HG02571 (cell line): ENCODE data around the gene CDH23.

ENCODE experiments used
- ATAC-seq: cut with Tn5 transposase; IDR thresholded peaks from one replicate; pipeline ENCODE4 v1.9.1; 2021; ENCODE audit warnings: mild to moderate bottlenecking, moderate library complexity; ENCODE audit not compliant: unreplicated experiment

Gene CDH23

DNA sequence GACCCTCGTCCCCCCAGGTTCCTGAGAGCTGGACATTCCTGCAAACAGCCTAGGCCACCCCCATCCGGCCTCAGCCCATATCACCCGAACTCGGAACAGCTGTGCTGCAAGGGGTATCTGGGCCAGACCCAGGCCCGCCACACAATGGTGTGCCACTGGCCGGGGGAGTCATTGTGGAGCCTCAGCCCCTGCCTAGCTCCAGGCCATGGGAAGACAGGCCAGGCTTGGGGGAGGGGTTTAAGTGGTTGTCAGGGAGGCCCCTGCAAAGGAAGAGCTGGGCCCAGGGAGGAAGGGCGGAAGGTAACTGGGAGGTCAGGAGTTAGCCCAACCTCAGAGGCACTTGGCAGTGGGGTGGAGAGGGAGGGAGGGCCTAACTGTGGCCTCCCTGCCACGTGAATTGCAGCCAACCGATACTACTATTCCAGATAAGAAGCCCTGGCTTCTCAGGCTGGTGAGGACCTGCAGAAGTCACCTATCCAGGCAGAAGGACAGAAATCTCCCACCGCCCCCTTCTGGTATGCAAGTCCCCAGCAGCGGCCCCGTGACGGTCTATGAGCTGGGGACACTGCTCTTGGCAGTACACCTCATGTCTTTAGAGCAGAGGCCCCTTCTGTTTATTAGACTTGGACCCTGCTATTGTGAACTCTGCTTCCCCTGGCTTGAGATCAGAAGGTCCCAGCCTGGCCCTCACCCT, 349.8 kb downstream of the CDH23 start:
- no peak for ATAC-seq

DNA sequence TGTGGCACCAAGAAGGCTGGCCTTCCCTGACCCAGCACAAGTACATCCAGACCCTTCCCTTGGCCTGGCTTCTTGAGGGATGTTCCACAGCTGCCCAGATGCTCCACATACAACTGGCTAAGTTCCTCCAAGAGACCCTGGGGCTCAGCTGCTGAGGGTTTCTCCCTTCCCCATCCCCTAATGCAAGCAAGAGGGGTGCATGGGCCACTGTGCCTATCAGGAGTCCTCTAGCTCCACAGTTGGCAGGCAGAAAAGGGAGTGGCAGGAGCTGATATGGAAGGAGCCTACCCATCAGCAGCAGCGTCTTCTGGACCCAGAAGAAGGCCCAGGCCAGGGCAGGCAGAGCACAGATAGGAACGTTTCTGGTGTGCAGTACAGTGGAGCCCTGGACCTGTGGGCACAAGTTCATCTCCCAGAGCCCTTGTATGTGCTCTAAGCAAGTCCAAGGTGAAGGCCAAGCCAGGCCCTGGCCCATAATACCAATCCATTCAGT, 350.4 kb downstream of the CDH23 start:
- no peak for ATAC-seq

DNA sequence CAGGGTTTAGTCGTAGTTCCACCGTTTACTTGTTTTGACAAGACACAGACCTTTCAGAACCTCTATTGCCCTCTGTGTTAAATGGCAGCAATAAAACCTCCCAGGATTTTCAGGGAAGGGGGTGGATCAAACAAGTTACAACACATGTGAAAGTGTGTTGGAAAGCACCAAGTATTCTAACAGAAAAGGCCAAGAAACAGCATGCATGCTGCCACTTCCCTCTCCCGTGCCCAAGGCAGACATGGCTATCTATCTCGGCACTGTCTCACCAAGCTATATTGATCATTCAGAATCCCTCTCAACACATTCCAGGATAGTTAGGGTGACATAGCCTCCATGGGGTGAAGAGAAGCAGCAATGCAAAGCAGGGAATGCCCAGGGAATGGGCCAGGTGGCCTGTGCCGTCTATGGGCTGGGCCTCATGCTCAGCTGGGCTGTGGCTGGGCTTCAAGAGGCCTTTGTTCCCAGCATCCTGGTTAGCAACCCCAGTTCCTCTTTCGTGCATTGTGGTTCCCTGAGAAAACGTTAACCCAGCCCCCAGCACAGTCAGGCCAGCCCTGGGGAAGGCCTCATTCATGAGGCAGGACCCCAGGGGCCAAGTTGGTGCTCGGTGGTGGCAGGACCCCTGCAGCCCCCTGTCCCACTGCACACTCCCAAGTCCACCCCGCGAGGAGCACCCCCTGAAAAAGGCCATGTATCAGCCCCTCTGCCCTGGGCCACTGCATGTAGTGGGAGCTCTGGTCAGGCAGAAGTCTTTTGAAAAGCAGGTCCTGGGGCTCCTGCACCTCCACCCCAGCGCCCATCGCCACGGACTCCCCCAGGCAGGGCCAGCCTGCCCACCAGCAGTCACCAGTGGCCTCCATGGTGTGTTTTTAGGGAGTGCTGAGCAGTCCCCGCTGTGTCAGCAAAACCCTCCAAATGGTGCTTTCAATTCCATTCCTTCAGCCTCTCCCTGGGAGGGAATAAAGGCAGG, 351.1 kb downstream of the CDH23 start:
- ATAC-seq, result no peak

DNA sequence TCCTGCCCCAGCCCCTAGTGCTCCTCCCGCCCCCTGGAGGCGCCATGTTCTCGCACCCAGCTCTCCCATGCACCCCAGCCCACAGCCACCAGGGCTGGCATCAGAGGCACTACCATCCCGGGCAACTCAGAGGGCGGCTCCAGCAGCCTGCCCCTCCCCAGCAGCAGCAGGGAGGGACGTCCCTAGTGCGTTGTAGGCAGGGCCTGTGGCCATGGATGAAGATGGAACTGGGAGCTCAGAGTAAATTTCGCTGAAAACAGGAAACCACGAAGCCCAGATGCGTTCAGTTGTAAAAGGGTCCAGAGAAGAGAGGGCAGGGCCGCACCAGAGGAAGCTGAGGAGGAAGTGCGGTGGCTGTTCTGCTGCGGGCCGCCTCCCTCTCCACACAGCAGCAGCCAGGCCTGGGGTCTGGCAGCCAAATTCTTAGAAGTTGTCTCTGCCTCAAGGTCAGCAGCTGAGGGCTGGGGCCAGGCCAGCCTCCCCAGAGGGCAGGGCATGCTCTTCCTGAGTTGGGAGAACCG, 352.0 kb downstream of the CDH23 start:
- ATAC-seq, result no peak

DNA sequence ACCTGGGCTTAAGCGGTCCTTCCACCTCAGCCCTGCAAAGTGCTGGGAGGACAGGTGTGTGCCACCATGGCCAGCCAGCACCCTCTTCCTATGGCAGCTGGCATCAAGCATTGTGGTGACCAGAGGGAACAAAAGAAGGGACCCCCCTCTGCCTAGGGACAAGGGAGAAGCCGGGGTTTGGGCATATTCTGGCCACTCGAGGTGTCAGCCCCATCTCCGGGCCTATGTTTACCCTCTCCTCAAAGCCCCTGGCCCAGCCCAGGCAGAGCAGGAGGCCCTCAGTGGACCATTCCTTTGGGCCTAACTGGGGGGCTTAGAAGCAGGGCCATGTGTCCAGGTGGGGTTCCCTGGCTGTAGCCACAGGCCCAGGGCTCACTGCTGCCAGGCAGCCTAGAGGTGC, 352.7 kb downstream of the CDH23 start:
- ATAC-seq, result no peak

DNA sequence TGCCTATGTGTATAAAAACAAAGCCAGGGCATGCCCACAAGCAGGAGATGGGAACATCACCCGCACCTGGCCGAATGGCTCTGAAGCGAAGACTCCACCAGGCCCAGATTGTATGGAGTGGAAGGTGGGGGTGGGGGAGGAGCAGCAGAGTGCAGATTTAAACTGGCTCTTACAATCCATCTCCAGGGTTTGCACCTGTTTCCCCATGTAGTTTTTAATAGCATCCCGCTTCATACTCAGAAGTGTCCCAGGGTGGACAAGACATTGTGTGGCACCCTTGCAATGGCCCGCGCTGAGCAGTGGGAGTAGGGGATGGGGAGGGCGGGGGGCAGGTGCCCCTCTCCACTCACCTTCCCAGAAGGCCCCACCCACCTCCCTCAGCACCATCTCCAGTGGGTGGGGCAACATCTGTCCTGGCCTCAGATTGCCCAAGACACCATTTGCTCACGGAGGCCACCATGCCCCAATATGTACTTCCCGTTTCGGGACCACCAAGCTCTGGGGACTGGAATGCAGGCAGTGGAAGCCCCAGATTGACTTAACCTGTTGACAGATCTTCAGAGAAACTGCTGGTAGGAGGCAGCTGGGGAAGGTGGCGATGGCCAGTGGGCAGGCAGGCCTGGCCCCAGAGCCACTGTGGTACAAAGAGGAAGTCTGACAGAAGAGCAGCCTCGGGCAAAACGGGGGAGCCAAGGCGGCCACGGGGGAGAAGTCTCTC, 353.6 kb downstream of the CDH23 start:
- no peak for ATAC-seq

DNA sequence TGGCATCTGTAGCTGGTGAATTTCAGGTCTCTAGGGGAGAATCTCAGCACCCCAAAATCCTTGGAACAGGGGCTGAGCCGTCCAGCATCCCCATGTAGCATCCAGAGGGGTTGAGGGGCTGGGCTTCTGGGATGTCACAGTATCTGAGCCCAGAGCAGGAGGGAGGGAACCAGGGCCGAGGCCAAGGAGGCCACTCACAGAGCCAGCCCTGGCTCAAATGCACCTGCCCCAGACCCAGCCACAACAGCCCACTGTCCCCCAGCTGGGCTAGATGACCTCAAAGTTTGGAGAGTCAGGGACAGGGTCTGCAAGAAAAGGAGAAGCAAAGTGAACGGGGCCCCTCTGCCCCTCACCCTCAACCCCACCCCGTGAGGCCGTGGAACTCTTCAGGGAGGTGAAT, 354.3 kb downstream of the CDH23 start:
- ATAC-seq, result no peak

DNA sequence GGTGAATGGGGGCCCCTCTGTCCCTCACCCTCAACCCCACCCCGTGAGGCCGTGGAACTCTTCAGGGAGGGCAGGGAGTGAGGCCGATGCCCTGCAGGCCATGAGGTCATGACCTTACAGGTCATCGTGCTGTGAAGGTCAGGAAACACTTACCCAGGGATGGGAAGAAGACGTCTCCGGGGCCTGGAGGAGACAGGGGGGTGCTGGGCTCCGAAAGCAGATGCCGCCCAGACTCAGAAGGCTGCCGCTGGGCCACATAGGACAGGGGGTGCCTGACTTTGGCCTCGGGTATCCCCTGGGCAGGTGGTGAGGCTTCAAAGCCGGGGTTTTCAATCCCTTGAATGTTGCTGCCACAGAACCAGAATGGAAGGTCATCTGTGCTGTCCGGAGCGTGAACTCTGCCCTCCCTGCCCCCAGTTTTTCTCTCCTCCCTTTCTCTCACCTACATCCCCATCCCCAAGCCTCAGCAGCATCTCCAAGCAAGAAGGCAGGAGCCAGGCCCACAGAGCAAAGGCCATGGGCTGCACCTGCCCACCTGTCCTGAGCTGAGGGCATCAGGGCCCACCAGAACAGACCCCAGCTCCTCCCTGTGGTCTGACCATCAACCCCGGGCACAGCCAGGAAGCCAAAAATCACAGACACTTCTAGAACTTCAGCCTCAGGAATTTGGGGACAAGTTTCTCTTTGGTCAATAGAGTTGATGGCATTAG, 354.9 kb downstream of the CDH23 start:
- no peak for ATAC-seq

DNA sequence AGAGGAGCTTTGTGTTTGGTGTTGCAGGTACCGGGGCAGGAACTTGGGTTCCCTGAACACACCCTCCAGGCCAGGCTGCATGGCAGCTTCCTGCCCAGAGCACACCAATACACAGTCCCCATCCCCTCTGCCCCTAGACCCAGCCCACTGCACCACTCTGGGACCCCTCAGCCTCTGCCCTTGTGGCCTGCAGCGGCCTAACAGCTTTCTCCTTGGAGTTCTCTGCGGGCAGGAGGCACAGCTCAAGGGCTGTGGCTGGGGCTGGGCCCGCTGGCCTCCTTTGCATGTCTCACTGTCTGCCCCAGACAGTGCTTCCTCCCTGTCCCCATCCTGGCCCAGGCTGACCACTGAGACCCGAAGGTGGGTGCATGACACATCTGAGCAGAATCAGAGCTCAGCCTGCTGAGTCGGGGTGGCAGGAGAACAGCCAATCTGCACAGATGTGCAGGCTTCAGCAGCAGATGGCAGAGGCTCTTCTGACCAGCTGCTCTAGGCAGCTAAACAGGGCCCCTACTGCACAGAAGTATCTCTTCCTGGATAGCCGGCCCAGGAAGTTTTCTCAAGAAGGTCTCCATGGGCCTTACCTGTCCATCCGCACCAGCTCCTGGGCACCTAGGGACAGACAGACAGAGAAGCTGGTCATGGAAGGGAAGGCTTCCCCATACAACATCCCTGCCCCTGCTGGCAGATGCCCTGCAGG, 355.8 kb downstream of the CDH23 start:
- ATAC-seq, result no peak

DNA sequence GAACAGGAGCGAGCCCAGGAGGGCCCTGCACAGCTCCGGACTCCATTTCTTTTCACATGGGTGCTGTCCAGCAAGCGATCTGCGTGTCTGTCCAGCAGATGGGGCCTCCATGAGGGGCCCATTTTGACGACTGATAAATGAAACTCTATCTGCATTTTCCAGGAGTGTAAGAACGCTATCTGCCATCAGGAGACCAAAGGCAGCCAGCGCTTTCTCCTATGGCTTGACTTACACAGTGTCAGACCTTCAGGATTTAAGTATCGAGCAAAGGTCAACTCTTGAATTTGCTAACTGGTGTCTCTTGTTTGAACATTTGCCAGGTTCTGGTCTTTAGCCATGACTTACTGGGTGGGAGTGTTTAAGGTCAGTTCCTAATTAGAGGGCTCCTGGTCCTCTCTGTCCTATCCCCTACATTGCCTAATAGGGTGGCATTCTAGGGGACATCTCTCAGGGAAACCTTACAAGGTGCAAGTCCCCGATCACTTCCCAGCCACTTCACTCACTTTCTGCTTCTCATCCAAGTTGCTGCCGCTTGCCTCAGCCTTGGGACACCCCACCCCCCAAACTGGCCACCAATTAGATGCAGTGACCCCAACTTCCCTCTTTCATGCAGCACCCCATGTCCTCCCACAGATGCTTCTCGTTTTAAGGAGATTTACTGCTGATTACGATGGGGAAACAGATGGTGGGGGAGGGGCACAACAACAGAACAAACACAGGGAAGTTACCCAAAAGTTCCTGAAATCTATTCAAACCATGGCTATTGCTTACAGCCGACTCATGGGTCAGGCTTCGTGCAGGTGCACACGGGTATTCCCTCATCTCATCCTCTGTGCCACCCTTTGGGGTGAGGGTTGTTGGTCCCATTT, 356.6 kb downstream of the CDH23 start:
- ATAC-seq, result no peak

DNA sequence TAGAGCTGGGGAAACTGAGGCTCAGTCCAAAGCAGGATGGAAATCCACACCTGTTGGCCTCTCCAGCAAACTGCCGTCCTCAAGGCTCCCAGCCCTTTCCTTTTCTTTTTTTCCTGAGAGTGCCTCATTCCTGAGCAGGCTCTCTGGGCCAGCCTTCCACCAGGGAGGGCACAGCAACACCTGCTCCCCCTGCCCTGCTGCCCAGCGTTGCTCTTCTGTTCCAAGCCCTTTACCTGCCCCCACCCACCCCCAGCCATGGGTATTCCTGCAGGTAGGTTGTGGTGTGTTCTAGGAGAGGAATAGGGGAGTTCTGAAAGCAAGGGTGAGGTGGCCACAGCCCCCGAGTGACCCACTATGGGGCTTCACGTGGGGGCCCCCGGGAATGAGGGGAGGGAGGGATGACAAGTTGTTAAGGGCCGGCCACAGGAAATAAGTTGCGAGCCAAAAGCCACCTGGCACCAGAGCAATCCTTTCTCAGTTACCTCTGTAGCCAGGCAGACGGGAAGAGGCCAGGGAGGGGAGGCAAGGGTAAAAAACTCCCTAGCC, 357.3 kb downstream of the CDH23 start:
- no peak for ATAC-seq

DNA sequence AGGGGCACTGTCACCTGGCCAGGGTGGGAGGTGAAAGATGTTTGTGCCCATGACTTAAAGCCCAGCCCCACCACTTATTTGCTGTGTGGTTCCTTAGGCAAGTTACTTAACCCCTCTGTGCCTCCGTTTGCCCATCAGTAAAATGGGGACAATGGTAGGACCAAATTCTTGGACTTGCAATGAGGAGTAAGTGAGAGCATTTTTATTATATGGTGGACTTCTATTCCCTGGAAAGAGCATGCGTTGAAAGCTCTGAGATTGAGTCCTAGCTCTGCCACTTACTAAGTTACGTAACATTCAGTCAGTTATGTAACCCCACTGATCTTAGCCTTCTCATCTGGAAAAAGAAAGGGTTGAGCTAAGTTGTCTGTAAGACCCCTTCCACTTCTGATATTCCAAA, 357.8 kb downstream of the CDH23 start:
- ATAC-seq, result no peak

DNA sequence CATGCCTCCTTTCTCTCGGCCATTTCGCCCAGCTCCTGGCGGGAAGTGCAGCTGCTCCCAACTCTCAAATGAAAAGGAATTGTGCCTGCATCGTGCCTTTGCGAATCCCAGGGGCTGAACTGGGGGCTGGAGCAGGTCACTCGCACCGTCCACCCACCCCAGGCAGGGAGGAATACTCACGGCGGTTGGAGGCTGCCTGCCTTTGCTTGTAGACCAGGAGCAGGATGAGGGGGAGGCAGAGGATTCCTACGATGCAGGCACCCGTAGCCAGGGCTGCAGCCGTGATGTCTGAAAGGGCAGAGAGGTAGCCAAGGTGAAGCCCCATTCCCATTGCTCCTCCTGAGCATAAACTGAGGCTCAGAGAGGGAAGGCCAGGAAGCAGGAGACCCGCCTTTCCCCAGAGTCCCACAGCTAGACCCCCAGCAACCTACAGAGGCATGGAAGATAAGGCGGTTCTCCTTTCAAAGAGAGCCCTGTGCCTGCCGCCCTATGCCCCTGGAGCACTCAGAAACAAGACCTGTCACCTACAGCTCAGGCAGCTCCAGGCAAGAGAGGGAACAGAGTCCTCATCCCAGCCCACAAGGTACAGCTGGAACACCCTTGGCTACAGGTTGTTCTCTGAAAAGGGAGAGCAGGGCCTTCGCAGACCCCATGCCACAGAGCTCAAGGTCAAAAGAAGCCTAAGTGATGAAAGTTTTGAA, 358.6 kb downstream of the CDH23 start:
- no peak for ATAC-seq

DNA sequence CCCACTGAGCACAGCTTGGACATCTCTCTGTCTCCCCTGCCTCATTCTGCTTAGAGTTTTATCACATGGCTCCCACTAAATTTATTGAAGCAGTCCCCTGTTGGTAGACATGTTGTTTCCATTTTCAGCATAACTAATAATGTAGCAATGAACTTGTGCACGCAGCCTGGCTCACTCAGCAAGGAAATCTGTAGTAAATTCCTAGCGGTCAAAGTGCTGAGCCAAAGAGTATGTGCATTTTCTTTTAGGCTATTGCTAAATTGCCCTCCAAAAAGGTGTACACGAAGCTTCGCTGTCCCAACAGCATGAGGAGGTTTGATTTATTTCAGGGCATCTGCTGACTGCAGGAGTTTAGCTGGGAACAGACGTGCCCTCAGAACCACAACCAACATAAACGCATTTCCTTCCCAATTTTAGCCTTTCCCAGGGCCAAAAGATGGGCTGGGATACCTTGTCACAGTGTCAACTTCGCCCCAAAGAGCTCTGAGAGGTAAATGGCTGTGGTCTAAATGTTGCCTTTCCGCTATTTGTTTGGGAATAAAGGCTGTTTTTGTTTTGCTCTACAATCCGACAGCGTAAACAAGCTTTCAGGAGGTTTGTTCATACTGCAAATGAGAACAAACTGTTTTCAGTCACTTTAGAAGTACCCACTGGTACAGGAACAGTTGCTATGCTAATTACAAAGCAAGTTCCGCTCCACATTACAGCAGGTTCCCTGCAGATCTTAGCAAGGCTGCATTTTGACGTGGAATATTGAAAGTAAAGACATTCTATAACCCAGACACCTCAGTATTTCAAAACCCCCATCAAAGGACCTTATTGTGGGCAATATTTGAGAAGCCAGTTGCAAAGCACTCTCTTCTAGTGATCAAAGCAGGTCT, 359.8 kb downstream of the CDH23 start:
- no peak for ATAC-seq

DNA sequence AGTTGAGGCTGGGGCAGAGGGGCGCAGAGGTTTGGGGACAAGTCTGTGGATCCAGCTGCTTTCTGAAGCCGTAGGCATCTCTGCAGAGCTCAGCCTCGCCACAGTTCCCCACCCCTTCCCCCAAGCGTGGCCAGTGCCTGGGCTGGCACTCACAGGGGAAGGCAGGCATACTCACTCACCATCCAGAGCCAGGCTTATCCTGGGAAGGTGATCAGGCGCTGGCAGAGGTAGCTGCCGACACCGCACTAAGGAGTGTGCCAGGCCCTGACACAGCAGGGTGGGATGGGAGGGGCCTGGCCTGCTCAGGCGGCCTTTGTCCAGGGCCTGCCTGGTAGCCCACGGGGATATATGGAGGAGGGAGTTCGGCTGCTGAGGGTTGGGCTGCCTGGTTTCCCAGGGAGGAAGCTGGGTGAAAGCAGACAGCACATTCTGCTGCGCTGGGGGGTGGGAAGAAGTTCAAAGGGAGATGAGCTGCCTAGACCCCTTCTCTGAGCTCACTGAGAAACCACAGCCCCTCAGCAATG, 360.7 kb downstream of the CDH23 start:
- ATAC-seq, result no peak

DNA sequence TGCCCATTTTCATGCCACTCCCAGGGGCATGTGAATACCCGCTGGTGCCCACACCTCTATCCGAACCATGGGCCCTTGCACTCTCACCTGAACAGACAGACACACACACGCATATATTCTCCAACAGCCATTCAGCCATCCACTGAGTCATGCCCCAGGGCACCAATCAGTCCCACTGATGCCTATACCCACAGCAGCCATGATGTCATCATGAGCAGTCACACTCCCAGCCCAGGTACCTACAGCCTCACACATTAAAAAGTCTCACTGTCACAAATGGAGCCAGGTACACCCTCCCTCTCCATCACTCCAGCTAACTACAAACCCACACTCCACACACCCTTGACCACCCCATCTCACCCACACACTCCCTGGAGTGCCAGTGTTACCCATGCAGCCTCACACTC, 364.4 kb downstream of the CDH23 start:
- no peak for ATAC-seq
